B cell (primary cell): ENCODE data around the gene TRIM31.

Experiments used
- EZH2 ChIP-seq: IDR thresholded peaks from 2 replicates; pipeline ENCODE4 v1.6.1; 2012; ENCODE audit warnings: borderline replicate concordance, low read depth, mild to moderate bottlenecking, moderate library complexity, low read length; ENCODE audit not compliant: insufficient read depth, poor library complexity, severe bottlenecking
- TF ChIP-seq, protein P1 (sequence below): fragments of 200-600 bp; IDR thresholded peaks from one replicate; pipeline ENCODE4 v1.8.0; 2022; ENCODE audit warnings: antibody characterized with exemption, mild to moderate bottlenecking

GRCh38 chr6:30071858-30072257, 41.0 kb downstream of the TRIM31 start:
- TF ChIP-seq, protein P1, sequence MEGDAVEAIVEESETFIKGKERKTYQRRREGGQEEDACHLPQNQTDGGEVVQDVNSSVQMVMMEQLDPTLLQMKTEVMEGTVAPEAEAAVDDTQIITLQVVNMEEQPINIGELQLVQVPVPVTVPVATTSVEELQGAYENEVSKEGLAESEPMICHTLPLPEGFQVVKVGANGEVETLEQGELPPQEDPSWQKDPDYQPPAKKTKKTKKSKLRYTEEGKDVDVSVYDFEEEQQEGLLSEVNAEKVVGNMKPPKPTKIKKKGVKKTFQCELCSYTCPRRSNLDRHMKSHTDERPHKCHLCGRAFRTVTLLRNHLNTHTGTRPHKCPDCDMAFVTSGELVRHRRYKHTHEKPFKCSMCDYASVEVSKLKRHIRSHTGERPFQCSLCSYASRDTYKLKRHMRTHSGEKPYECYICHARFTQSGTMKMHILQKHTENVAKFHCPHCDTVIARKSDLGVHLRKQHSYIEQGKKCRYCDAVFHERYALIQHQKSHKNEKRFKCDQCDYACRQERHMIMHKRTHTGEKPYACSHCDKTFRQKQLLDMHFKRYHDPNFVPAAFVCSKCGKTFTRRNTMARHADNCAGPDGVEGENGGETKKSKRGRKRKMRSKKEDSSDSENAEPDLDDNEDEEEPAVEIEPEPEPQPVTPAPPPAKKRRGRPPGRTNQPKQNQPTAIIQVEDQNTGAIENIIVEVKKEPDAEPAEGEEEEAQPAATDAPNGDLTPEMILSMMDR: no peak
- TF ChIP-seq EZH2: no peak
